Measurements from ENCODE around the gene KLHL8. TPM values are rescaled to one million over a fixed set of nuclear protein-coding genes. Genes with fewer than 3 reads are reported as not detected.

KLHL8 gene
- total RNA-seq, 1 donor from 2014 or later: 15.2 TPM

DNA sequence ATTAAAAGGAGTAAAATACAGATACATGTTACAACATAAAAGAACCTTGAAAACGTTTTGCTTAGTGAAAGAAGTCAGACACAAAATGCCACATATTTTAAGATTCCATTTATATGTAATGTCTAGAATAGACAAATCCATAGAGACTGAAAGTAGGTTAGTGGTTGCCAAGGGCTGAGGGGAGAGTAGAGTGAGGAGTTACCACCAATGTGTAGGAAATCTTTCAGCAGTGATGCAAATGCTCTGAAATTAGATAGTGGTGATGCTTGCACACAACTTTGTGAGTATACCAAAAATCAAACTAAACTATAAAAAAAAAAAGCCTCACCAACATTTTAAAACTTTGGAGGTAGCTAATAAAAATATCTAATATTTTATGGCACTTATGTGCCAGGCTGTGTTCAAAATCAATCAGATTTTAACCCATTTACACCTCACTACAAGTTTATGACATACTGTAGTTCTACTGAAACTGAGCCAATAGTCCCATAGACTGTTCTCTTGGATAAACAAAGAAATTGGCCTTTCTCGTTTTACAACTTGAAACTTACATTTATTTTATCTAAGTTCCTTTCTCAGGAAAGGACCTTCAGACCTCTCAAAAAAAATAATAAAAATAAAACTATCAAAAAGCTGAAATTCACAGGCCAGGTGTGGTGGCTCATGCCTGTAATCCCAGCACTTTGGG lies 29.1 kb upstream of the KLHL8 start:
- no peak for TF ChIP-seq CTCF (IDR thresholded peaks at IDR 0.05; ENCODE audit: unreplicated experiment)
- Mint-ChIP-seq H3K9me3 (peaks cover 11% of the 10 kb centered on the region), H3K27me3 (ENCODE audit: low read depth) (no peaks in the 10 kb centered on the region), H3K4me3 (no peak overlapping the region), H3K27ac (no peak overlapping the region), H3K4me1 (peaks cover 3% of the 10 kb centered on the region), H3K36me3 (no peaks in the 10 kb centered on the region)
- DNase-seq (ENCODE audit: low spot score in 2 of 2, unreplicated experiment in 2 of 2): no peak

DNA sequence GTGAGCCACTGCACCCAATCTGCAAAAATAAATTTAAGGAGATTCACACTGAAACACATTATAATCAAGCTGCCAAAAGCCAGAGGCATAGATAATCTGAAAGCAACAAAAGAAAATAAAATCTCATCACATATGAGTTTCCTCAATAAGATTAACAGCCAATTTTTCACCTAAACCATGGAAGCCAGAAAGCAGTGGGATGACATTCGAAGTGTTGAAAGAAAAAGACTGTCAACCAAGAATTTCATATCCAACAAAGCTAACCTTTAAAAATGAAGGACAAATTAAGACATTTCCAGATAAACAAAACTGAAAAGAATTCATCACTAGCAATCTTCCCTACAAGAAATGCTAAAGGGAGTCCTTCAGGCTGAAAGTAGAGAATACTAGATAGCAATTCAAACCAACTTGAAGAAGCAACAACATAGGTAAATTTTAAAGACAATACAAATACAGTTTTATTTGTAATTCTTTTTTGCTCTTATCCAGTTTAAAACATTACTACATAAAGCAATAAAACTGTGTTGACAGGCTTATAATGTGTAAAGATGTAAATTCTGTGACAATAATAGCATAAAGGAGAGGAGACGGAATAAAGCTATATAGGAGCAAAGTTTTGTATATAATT lies 23.1 kb upstream of the KLHL8 start:
- TF ChIP-seq CTCF (IDR thresholded peaks at IDR 0.05; ENCODE audit: unreplicated experiment): no peak
- Mint-ChIP-seq H3K4me1 (no peaks in the 10 kb centered on the region), H3K9me3 (peaks cover 30% of the 10 kb centered on the region), H3K4me3 (no peak overlapping the region), H3K27me3 (ENCODE audit: low read depth) (no peaks in the 10 kb centered on the region), H3K27ac (no peak overlapping the region), H3K36me3 (peaks cover 15% of the 10 kb centered on the region)
- DNase-seq (ENCODE audit: low spot score in 2 of 2, unreplicated experiment in 2 of 2): no peak

DNA sequence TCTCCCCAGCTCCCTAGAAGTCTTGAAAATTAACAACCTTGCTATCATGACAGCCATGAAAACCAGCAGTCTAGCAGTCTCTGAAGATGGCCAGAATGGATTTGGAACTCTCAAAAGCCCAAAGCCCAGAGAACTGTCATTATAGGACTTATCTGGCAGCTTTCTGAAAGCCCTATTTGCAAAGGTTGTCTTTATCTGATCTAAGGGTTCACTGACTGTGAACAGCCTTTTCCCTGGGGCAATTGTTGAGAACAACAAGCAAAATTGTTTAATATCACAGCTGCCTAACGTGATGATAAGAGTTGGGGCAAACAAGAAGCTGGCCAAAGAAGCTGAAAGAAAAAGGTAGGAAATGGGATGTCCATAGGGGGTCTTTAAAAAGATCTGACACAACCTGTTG lies 20.9 kb upstream of the KLHL8 start:
- H3K27ac Mint-ChIP-seq: no peak overlapping the region
- H3K4me1 Mint-ChIP-seq: no peaks in the 10 kb centered on the region
- DNase-seq (ENCODE audit: low spot score in 2 of 2, unreplicated experiment in 2 of 2): no peak
- peaks cover 25% of the 10 kb centered on the region for H3K9me3 Mint-ChIP-seq
- no peak overlapping the region for H3K4me3 Mint-ChIP-seq
- peaks cover 15% of the 10 kb centered on the region for H3K36me3 Mint-ChIP-seq
- no peaks in the 10 kb centered on the region for H3K27me3 Mint-ChIP-seq (ENCODE audit: low read depth)
- TF ChIP-seq CTCF (IDR thresholded peaks at IDR 0.05; ENCODE audit: unreplicated experiment): no peak

DNA sequence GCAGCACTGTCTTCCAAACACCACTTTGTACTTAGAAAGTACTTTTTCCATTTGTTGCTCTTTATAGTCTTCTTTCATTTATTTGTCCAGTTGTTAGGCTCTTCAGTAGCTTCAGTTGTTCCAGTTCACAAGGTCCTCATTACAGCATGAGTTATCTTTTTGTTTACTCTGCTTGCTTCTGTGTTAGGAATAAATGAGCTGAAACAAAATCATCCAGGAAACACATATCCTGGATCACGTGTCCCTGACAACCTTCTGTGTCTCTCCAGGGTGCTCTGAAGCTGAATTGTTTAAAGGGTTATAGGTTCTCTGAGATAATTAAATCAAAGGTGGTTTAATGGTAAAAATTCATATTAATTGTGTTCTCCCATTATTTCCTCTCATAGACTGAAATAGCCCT lies 19.9 kb upstream of the KLHL8 start:
- Mint-ChIP-seq H3K27ac (no peak overlapping the region), H3K4me1 (no peaks in the 10 kb centered on the region), H3K36me3 (peaks cover 15% of the 10 kb centered on the region), H3K27me3 (ENCODE audit: low read depth) (no peaks in the 10 kb centered on the region), H3K9me3 (peaks cover 25% of the 10 kb centered on the region), H3K4me3 (no peak overlapping the region)
- no peak for TF ChIP-seq CTCF (IDR thresholded peaks at IDR 0.05; ENCODE audit: unreplicated experiment)
- no peak for DNase-seq (ENCODE audit: low spot score in 2 of 2, unreplicated experiment in 2 of 2)

GRCh38 chr4:87239821-87240220 lies 19.4 kb upstream of the KLHL8 start:
- H3K27me3 Mint-ChIP-seq (ENCODE audit: low read depth): no peaks in the 10 kb centered on the region
- H3K4me1 Mint-ChIP-seq: no peaks in the 10 kb centered on the region
- peaks cover 23% of the 10 kb centered on the region for H3K9me3 Mint-ChIP-seq
- H3K36me3 Mint-ChIP-seq: peaks cover 15% of the 10 kb centered on the region
- TF ChIP-seq CTCF (IDR thresholded peaks at IDR 0.05; ENCODE audit: unreplicated experiment): no peak
- no peak overlapping the region for H3K4me3 Mint-ChIP-seq
- DNase-seq (ENCODE audit: low spot score in 2 of 2, unreplicated experiment in 2 of 2): no peak
- H3K27ac Mint-ChIP-seq: no peak overlapping the region

Measured in mesothelial cell of epicardium (in vitro differentiated cells).